NK-92 (cell line): ENCODE data around the gene PDE4D.

ENCODE experiments used
- DNase-seq: peaks from one replicate; lab custom pipeline; 2025; ENCODE audit not compliant: unreplicated experiment; lab: John Stamatoyannopoulos, UW

PDE4D gene

DNA sequence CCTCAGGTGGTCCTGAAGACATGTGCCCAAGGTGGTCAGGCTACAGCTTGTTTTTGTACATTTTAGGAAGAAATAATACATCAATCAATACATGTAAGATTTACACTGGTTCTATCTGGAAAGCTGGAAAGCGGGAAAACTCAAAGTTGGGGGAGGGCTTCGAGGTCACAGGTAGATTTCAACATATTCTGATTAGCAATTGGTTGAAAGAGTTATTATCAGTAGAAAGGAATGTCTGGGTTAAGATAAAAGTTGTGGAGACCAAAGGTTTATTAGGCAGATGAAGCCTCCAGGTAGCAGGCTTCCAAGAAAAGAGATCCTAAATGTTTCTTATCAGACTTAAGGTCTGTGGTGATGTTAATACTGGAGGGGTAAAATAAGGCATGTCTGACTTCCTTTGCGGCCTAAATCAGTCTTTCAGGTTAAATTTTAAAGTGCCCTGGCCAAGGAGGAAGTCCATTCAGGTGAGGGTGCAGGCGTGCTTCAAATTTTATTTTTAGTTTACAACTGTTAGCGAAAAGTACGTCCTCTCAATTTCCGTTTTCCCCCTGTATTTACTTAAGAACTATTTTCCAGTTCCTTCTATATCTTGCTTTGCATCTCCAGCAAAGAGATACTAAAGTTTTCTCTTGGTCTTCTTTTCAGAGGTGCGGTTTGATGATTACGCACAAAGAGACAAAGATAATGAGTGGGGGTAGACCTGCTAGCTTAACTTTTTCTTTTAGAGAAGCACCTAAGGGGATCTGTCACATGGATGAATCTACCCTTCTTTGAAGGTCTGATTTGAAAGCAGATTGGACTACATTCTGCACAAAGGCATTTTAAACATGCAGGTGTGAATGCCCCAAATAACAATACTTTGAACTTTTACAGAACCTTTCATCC is 732.1 kb downstream of the PDE4D start:
- no peak for DNase-seq

DNA sequence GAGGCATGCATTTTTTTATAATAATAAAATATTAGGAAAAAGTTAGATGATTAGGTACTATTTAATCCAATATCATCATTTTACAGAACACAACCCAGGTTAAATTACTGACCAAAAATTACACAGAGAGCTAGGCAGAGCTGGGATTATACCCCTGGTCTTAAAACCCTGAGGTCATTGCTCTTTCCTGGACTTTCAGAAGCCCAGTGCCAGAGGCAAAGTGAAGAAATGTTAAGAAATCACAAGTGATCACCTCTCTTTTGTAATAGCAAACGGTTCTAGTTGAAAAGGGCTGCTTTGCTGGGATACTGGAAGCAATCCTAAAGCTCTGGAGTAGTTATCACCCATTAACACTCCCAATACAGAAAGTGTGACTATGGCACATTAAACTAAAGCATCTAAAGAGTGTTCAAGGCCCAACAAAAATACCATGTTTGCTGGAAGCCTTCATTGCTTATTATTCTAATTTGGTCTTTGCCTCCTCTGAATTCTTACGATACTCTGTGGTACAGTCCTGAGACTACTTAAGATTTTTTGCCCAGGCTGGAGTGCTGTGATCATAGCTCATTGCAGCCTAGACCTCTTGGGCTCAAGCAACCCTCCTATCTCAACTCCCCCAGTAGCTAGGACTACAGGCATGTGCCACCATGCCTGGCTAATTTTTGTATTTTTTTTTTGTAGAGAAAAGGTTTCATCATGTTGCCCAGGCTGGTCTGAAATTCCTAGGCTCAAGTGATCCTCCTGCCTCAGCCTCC is 734.7 kb downstream of the PDE4D start:
- DNase-seq, result no peak

DNA sequence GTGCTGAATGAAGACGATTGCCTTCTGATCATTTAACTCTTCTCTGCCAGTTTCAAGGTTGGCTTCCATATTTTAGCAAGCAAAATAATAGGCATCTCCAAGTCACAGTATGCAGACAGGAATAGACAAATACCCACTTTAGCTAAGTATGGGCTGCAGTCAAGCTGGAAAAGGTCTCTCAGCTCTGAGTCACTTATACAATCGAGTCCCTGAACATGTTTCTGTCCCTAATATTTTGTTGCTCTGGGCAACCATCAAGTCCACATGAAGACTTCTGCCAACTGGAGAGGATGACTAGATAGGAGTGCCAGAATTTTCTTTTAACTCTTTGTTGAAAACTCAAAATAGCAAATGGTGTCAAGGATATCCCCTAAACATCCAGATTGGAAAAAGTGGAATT is 735.4 kb downstream of the PDE4D start:
- DNase-seq, result no peak

DNA sequence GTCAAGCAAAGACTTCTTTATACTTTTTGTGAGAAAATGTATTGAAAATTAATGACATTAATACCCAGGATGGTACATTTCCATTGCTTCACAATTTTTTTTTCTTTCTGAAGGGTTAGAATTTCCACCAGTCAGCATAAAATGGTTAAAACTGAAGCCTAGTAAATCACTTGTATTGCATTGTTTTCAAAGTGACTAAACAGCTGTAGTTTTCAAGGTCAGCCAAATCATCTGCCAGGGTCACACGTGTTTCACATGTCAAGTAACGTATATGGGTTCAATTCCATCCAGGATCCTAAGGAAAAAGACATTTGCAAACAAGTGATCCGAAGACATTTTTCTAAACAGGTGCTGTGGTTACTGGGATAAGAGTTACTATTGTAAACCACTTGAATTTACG is 736.5 kb downstream of the PDE4D start:
- DNase-seq, result no peak

DNA sequence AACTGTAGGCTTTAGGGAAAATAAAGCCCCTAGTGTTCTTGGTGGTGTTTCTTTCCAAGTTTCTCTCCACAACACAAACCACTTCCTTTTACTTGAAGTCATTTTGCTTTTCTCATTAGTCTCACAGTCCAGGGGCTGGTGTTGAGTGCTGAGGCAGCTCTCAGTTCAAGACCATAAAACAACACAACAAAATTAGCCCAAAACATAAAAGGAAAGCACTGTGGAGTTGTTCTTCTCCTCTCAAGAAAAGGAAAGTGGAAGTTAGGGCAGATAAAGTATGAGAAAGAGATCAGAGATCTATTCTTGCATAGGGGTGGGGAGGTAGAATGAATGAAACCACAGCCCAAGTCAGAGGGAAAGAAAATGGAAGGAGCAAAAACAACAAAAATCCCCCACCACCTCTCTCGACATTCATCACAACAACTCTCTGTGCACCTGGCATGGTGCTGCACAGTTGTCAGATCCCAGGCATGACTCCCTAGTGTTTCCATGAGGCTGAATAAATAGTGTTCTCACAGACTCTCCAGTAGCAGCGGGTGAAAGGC is 740.8 kb downstream of the PDE4D start:
- DNase-seq, result no peak

DNA sequence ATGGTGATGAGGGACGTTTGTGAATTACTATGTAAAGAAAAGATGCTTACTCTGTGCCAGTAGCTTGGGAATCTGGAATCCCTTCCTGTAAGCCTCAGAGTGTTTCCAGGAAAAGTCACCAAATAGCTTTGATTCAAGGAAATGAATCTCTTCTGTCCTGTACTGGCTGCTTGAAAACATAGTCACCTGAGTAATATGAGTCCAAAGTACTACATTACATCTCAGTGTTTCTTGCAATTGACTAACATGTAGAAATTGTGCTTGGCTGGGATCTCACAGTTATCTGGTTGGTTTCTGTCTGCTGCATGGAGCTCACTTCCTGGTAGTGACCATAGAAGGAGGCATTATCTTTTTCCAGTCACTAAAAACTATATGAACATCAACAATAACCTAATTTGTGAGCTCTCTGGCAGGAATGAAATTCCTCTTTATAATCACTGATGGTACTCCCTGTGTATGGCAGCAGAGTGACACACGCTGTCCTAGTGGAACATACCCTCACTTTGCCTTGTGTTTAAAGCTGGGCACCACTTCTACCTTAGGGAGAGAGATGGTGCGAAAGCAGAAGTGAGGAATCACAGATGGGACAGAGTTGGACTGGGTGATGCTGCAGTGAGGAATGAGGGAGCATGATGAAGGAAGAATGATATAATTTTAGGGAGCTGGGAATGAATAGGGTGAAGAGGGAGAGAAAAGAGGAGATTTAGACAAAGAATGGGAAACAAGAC is 742.2 kb downstream of the PDE4D start:
- no peak for DNase-seq

DNA sequence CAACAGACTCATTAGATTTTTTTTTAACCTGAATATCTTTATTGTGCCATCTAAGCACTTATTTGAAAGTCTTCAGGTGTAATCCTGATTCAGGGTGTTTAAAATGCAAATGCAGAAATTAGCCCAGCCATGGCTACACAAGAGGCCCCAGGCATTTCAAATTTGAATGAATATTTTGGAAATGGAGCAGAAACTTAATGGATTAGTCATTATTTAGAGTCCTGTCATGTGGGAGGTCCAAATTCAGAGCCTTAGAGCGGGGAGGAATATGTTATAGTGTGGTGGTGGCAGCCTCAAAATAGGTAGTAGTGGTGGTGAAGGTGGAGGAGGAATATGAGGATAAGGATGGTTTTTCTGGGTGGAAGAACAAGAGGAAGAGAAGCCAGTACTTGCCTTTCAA is 743.7 kb downstream of the PDE4D start:
- no peak for DNase-seq

DNA sequence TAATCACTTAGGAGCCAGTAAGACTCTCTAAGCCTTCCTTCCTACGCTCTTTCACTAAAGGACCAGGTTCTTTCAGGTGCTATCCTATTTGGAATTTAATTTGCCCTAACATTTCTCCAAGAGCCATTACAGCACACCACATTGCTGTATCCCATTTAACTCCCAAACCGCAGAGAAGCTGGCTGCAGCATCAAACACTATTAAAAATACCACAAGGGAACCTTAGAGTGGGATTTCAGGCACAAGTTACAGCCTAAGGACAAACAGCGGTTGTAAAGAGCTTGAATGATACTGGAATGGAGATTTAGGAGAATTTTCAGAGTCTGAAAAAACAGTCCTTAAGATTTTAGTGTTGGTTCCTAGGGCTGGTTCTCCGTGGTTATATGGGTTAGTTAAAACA is 744.3 kb downstream of the PDE4D start:
- DNase-seq, result no peak

DNA sequence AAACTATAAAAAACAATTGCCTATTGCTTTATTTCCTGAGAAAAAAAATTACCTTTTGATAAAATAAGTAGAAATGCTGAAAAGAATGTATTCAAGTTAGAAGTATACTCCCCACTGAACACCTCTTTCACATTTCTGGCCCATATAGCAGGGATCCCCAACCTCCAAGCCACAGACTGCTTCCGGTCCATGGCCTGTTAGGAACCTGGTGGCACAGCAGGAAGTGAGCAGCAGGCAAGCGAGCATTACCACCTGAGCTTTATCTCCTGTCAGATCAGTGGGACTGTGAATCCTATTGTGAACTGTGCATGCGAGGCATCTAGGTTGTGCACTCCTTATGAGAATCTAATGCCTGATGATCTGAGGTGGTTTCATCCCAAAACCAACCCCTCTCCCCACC is 746.8 kb downstream of the PDE4D start:
- no peak for DNase-seq

DNA sequence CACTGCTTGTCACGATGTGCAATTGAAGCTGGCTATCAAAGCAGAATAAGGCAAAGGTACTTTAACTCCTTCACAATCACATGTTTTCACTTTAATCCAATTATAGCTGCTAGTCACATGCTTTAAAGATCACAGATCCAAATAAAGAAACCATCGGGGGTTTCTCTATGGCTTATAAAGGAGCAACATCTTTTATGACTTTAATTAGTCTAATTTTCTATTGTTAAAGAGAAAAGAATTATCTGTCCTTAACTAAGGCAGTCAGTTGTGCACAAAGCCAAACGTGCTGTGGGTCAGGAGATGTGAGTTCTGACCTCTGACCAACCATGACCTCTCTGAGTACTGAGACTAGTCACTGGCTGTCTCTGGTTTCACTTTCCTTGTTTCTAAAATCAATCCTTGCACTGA is 749.6 kb downstream of the PDE4D start:
- DNase-seq, result no peak

DNA sequence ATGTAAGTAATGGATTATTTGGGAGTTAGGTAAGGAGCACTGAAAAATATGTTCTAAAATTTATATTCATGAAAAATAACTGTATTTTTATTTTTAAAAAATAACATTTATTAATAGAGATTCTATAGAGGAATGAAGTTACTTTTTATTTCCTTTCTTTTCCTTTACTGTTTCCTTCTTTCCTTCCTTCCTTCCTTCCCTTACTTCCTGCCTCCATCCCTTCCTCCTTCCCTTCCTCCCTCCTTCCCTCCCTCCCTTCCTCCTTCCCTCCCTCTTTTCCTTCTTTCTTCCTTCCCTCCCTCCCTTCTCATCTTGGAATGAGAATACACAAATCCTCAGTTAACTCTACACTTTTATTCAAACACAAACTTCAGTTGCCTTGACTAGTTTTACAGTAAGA is 750.6 kb downstream of the PDE4D start:
- no peak for DNase-seq

DNA sequence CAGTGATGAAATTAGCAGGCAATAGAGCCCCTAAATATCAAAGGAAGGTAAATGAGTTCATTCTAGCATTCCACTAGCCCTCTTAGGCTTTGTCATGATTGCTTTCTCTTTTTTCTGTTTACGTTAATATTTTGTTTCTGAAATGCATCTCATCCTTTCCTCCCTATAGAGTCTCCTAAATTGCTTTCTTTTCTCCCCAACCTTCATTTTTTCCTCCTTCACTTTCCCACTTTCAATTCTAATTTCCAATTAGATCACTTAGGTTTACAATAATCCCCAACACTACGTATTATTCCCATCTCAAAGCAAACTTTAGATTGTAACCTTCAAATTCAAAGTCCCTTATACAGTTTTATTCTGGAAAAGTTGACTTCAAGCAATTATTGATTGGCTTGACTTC is 751.4 kb downstream of the PDE4D start:
- DNase-seq, result no peak

DNA sequence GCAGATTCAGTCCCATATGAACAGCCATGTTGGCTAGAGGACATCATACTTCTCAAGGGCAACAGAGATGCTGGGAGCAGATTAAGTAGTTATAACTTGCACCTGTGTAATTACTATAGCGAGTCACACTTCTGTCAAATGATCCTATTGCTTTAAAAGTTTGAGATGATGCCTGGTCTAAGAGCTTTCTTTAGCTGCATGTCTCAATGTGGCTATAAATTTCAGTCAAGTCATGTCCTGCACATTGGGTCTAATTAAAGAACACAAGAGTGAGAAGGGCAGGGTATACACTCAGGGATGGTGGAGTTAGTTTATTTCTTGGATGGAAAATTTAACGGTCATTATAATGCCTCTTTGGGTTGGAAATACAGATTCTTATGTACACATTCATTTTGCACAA is 753.4 kb downstream of the PDE4D start:
- DNase-seq, result no peak

DNA sequence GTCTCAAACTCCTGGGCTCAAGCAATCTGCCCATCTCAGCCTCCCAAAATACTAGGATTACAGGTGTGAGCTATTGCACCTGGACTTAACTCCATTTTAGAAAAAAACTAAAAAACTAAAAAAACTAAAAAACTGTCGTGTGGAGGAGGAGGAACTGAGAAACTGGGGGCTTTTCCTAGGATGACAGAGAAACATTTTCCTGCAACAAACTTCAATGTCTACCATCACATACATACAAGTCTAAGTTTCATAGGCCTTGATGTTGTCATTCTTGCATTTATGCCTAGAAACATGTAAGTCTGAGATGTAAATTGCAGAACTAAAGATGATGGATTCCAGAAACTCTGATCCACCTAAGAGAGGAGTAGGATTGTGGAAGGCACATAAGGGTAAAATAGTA is 753.8 kb downstream of the PDE4D start:
- no peak for DNase-seq

DNA sequence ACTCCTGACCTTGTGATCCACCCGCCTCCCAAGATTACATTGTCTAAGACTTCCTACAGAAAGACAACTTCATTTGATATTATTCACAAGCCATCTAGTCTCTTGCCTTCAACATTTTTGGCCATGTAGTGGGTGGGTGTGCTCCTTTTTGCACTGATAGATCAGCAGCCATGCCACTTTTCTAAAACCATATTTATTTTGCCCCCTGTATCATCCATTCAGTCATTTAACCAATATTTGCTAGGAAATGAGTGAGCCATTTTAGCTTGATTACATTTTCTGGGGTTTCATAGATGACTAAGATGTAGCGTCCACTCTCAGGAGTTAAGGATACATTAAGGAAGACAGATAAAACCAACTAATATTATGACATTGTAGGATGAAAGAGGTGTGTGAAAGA is 755.0 kb downstream of the PDE4D start:
- DNase-seq, result no peak

DNA sequence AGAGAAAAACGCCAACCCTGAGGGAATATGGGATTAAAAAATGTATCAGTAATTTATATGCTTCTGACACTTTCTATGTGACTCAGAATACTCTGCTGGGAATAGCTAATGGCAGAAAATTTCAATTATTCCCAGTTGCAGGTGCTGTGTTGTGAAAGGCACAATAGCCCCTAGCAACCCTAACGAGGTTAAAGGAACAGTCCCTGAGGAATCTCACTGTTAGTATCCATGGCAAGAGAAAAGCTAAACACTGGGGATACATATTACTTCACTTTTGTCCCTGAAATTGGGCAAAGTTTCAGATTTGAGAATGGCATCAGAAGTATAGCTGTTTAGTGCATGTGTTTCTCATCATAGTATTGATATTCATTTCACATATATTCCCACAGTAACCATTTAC is 755.7 kb downstream of the PDE4D start:
- DNase-seq, result no peak

DNA sequence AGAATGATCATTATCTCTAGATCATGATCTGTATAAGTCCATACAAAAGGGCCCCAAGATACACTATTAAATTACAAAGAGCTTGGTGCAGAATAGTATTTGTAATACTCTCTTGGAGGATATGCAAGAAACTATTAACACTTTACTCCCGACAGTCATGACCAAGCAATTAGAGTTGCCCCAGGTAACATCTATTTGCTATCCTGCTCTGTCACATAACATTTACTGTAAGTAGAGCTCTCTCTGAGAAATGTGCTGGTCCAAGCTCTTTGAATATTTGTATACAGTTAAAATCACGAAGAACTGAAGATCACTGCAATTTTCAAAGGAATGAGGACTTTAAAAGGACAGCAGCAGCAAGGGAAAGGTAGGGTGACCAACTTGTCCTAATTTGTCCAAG is 757.0 kb downstream of the PDE4D start:
- DNase-seq, result no peak

DNA sequence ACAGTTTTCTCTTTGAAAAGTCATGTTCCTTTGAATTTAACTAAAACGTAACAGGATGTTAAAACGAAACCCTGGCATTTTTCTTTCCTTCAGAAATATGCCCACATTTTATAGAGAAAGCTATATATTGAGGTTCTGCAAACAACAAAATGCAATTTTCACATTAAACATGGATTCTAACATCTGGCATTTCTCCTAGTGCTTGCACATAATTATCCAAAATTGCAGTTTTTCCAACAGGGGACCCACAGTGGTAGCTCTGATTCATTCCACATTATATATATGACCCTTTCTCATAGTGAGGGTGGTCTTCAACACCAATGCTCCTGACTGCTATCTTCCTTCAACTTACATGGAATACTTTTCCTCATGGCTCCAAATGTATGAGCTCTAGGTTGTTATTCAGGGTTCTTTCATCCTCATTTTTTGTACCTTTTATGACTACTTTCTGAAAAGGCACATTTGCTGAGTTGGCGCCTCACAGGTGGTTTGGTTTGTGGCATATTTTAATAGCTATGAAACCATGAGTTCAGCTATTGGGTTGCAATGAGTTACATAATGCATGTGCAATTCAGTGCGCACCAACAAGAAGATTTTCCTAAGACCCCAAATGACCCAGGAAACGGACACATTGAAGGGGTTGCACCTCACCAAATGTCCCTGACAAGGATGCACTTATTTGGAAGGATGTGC is 758.9 kb downstream of the PDE4D start:
- DNase-seq, result no peak

DNA sequence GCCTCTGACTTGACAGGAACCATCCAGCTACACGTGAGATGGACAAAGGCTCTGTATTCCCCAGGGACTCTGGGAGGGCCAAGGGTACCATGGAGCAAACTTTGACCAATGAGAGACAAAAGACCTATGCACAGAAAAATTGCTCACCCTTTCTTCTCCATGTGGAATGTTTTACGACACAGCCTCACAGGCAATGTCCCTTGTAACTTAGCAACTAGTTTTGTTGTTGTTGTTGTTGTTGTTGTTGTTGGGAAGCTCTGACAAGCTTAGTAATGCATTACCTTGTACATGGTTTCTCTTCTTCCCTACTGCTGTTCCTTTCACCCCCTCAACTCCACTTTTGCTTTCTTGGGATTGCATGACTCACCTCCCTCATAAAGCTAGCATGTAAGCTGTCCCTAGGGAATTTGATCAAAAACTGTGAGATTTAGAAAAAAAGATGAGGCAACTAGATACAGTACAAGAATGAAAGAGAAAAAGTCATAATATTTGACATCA is 759.7 kb downstream of the PDE4D start:
- DNase-seq, result no peak

DNA sequence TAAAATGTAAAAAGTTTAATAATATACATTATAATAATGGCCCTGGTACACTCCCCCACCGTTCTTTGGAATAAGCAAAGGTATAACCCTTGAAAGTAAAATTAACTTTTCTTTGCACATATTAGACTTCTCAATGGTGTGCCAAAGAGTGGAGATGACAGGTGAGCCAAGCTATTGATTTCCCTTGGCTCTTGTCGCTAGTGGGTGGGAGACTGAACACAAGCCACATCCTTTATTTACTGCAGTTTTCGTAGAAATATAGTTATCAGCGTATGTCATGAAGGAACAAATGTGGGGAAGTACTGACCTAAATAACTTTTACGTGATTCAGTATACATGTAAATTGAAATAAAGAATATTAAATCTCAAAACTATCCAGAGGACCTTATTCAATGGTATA is 761.4 kb downstream of the PDE4D start:
- DNase-seq, result no peak

DNA sequence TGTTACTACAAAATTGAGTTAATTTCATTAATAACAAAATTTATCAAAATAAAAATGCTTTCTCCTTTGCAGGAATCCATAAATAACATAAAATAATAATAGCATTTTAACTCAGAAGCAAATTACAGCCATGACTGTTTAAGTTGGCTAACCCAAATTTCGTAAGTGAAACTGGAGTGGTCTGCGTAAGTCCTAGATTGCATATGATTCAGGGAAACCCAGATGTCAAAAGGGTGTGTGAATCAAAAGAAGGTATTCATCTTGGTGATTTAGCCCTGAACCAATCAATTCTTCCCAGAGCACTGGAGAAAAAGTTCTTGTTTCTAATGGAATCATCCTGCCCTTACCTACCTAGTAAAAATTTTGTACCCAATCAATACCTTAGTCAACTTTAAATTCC is 763.1 kb downstream of the PDE4D start:
- DNase-seq, result no peak
